Urinary bladder (tissue), 4 donors: ENCODE data around the gene NEK4. TPM values are rescaled to one million over a fixed set of nuclear protein-coding genes. Genes with fewer than 3 reads are reported as not detected.
A peak's percentile ranks its signal among the peaks of the same experiment; 100 is the strongest.
"Not testable (repeated sequence)": the region's sequence is repeated elsewhere in the genome, so short reads cannot be mapped to it uniquely, and the experiment has no call there.

Experiments
- DNase-seq: peaks from one replicate; pipeline ENCODE4 v3.0.0-alpha.2; 2015; ENCODE audit errors: extremely low spot score
- H3K27ac ChIP-seq: one replicate; pipeline ENCODE4 v1.5.1; 2013; ENCODE audit warnings: low read depth, mild to moderate bottlenecking, moderate library complexity
- H3K36me3 ChIP-seq: one replicate; pipeline ENCODE4 v1.6.1; 2013; ENCODE audit warnings: mild to moderate bottlenecking, moderate library complexity; ENCODE audit not compliant: insufficient read depth
- H3K4me1 ChIP-seq: one replicate; pipeline ENCODE4 v1.6.1; 2013; ENCODE audit warnings: mild to moderate bottlenecking, moderate library complexity; ENCODE audit not compliant: insufficient read depth
- H3K4me3 ChIP-seq: one replicate; pipeline ENCODE4 v1.5.1; 2013; ENCODE audit warnings: low read depth, low read length
- WGBS: extraction: QIAGEN DNeasy Blood & Tissue Kit; methylation state at CpG from one replicate; pipeline ENCODE4 v1.1.7; 2013; 5-methylcytosine and 5-hydroxymethylcytosine counted together
- polyA plus RNA-seq: library from polyadenylated mRNA; stranded (reverse); fragments of 200-250 nt; gene quantifications from one replicate; pipeline ENCODE4 v1.2.3, GENCODE V29; 2013
- total RNA-seq: library from RNA; depleted of rRNA; stranded (reverse); fragments of >200 nt; gene quantifications from one replicate; pipeline ENCODE4 v1.2.3, GENCODE V29; 2014
- donor health status: healthy with polysubstance abuse.
- donor health status: healthy.

NEK4 gene
- total and polyA plus RNA-seq, 2 donors, result 11.5 to 29.7 TPM

- no peak overlapping the region for H3K27ac ChIP-seq
- H3K4me1 ChIP-seq, result no peaks in the 10 kb centered on the region
- H3K4me3 ChIP-seq, result no peak overlapping the region
- H3K36me3 ChIP-seq, result no peaks in the 10 kb centered on the region
- 78% methylated on average over 11 of the region's 11 CpGs for WGBS
- DNase-seq, result no peak
These were observed 8.5 kb upstream of the NEK4 start for GRCh38 chr3:52779011-52779836.

DNA sequence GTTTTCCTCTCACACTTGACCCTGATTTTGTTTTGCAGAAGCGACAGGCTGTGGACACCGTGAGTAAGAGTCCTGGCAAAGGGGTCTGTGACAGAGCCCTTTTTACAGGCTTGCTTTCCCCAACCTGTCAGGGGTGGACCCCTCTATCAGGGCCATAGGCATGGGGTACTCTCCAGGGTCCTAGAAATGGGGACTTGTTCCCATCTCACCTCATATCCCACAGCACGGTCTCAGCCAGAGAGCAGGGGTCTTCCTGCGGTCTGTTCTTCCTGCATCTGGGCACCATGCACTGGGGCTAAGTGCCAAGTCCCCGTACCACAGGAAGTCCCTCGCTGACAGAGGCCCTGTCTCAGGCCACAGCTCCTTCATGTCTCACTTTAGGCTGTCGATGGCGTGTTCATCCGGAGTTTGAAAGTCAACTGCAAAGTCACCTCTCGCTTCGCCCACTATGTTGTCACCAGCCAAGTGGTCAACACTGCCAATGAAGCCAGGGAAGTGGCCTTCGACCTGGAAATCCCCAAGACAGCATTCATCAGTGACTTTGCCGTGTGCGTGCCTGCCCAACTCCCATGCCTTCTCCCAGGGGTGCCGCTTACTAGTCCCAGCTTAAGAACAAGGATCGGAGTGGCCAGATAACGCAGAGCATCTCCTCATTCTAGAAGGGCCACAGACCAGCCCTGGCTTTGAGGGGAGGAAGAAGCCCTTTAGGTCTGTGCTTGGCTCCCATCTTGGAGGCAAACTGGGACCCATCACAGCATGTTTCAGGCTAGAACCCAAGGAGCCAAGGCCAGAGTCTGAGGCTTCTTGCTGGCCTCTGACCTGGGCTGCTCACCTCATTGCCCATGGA lies 7.4 kb upstream of the NEK4 start:
- no peak overlapping the region for H3K27ac ChIP-seq
- H3K36me3 ChIP-seq, result no peaks in the 10 kb centered on the region
- no peak overlapping the region for H3K4me3 ChIP-seq
- H3K4me1 ChIP-seq, result no peaks in the 10 kb centered on the region
- 74% methylated on average over 17 of the region's 17 CpGs for WGBS
- DNase-seq, result no peak

DNA sequence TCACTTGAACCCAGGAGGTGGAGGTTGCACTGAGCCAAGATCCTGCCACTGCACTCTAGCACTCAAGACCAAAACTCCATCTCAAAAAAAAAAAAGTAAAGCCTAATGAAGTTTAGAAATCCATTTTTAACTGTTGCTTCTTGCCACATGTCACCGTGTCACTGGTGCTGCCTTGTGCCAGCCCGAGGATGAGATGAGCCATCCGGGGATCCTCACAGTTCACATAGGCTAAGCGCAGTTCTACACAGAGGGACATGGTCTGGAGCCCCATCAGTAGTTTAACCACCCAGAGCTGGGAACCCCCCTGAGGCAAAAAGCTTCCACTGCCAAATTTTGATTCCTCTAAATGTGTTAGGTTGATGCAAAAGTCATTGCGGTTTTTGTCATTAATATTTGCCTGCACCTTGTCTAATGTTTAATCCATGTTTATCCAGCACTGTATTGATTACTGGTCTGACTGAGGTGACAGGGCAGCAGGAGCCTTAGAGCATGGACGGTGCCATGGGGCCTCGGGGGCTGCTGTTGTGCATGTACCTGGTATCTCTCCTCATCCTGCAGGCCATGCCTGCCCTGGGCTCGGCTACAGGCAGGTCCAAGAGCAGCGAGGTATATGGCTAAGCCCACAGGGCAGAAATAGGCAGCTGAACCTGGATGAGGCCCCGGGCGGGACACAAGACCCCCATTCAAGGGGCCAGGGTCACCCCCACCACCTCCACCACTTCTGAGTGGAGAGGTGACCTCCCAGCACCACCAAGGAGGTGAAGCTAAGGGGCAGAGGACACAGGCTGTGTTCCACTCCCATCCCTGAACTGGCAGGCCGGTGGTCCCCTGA lies 6.6 kb upstream of the NEK4 start, which contains the start of gene ITIH1:
Gene ITIH1, plus strand, starts transcription at position 473 of the 832 bp plus-strand sequence. Its CDS starts 17 bp downstream, at position 490.
- no peak for DNase-seq
- no peak within 1 kb of the TSS for H3K27ac ChIP-seq
- no peak within 1 kb of the TSS for H3K4me3 ChIP-seq
- no peaks in the 10 kb centered on the region for H3K4me1 ChIP-seq
- no peaks in the 10 kb centered on the region for H3K36me3 ChIP-seq
- WGBS, result 85% methylated on average over 12 of the region's 12 CpGs

DNA sequence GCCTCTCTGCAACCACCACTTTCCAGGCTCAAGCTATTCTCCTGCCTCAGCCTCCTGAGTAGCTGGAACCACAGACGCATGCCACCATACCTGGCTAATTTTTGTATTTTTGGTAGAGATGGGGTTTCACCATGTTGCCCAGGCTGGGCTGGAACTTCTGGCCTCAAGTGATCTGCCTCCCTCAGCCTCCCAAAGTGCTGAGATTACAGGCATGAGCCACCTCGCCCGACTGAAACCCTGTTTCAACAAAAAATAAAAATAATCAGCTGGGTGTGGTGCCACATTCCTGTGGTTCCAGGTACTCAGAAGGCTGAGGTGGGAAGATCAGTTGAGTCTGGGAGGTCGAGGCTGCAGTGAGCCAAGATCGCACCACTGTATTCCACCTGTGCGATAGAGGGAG lies 5.7 kb upstream of the NEK4 start:
- DNase-seq, H3K4me1 ChIP-seq, H3K4me3 ChIP-seq, H3K27ac ChIP-seq, H3K36me3 ChIP-seq: not testable (repeated sequence)
- 83% methylated on average over 6 of the region's 6 CpGs for WGBS

- WGBS, result 54% methylated on average over 8 of the region's 8 CpGs
- Histone ChIP-seq H3K4me3 (no peak overlapping the region), H3K36me3 (no peaks in the 10 kb centered on the region), H3K4me1 (no peaks in the 10 kb centered on the region), H3K27ac (no peak overlapping the region)
- no peak for DNase-seq
These were observed 5.1 kb upstream of the NEK4 start for GRCh38 chr3:52775877-52776276.

GRCh38 chr3:52774901-52775864 lies 4.4 kb upstream of the NEK4 start:
- no peaks in the 10 kb centered on the region for H3K4me1 ChIP-seq
- 48% methylated on average over 6 of the region's 6 CpGs for WGBS
- H3K4me3 ChIP-seq, result no peak overlapping the region
- no peaks in the 10 kb centered on the region for H3K36me3 ChIP-seq
- no peak for DNase-seq
- H3K27ac ChIP-seq, result no peak overlapping the region

GRCh38 chr3:52774066-52774713 lies 3.5 kb upstream of the NEK4 start:
- Histone ChIP-seq H3K4me3 (no peak overlapping the region), H3K27ac (no peak overlapping the region), H3K36me3 (no peaks in the 10 kb centered on the region), H3K4me1 (peaks cover 2% of the 10 kb centered on the region)
- 80% methylated on average over 8 of the region's 8 CpGs for WGBS
- no peak for DNase-seq

GRCh38 chr3:52773361-52774065 lies 2.8 kb upstream of the NEK4 start:
- H3K27ac ChIP-seq, result no peak overlapping the region
- peaks cover 2% of the 10 kb centered on the region for H3K4me1 ChIP-seq
- H3K4me3 ChIP-seq, result no peak overlapping the region
- DNase-seq, result no peak
- H3K36me3 ChIP-seq, result no peaks in the 10 kb centered on the region
- WGBS, result 87% methylated on average over 13 of the region's 13 CpGs

DNA sequence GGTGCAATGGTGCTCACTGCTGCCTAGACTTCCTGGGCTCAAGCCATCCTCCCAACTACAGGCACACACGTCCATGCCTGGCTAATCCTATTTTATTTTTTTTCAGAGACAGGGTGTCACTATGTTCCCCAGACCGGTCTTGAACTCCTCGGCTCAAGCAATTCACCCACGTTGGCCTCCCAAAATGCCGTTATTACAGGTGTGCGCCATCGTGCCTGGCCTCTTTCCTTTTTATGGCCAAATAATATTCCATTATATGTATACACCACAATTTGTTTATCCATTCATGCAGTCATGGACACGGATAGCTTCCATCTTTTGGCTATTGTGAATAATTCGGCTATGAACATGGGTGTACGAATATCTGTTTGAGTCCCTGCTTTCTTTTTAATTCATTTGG lies 962 bp upstream of the NEK4 start:
- peaks cover 2% of the 10 kb centered on the region for H3K4me1 ChIP-seq
- no peak overlapping the region for H3K4me3 ChIP-seq
- no peak overlapping the region for H3K27ac ChIP-seq
- no peak for DNase-seq
- WGBS, result 91% methylated on average over 10 of the region's 10 CpGs
- no peaks in the 10 kb centered on the region for H3K36me3 ChIP-seq

- DNase-seq, result no peak
- Histone ChIP-seq H3K4me3 (peak overlapping the region; percentile 83), H3K27ac (no peak overlapping the region)
These were observed 568 bp upstream of the NEK4 start for GRCh38 chr3:52771334-52771681.

GRCh38 chr3:52769786-52770455 lies 819 bp downstream of the NEK4 start:
- Histone ChIP-seq H3K4me1 (peaks cover 2% of the 10 kb centered on the region), H3K27ac (no peak overlapping the region), H3K4me3 (peak overlapping the region; percentile 83), H3K36me3 (no peaks in the 10 kb centered on the region)
- 16% methylated on average over 13 of the region's 13 CpGs for WGBS
- no peak for DNase-seq

More at GRCh38 chr3:52771334-52771681, 568 bp upstream of the NEK4 start:
- 48% methylated on average over 5 of the region's 5 CpGs for WGBS
- no peaks in the 10 kb centered on the region for H3K36me3 ChIP-seq
- H3K4me1 ChIP-seq, result peaks cover 2% of the 10 kb centered on the region
